Natural killer cell (primary cell): Measurements from ENCODE around the gene TBX4. TPM values are rescaled to one million over a fixed set of nuclear protein-coding genes. Genes with fewer than 3 reads are reported as not detected.
"Not testable (repeated sequence)": the region's sequence is repeated elsewhere in the genome, so short reads cannot be mapped to it uniquely, and the experiment has no call there.

Source experiments
- ATAC-seq, 3 donors: fragments of 150-1000 bp in 2 of 3; fragments of 200-7000 bp in 1 of 3; cut with Tn5 transposase; 1 replicate in 1 of 3; 2 replicates in 2 of 3; pipeline ENCODE4 v1.10.0; 2021; ENCODE audit warnings: mild to moderate bottlenecking in 2 of 3, moderate library complexity in 2 of 3
- DNase-seq, 2 donors: peaks; one replicate each; pipeline versions ENCODE4 v3.0.0 to v3.0.0-alpha.2; 2013 to 2021; ENCODE audit warnings: mixed read lengths in 1 of 2
- H3K27ac ChIP-seq: one replicate; pipeline ENCODE4 v1.5.1; 2013; ENCODE audit warnings: mild to moderate bottlenecking, low read length
- H3K27me3 ChIP-seq: one replicate; pipeline ENCODE4 v1.6.1; 2013; ENCODE audit warnings: low read length; ENCODE audit not compliant: control insufficient read depth, insufficient read depth
- H3K36me3 ChIP-seq: one replicate; pipeline ENCODE4 v1.6.1; 2013; ENCODE audit warnings: low read length; ENCODE audit not compliant: control insufficient read depth, insufficient read depth
- H3K4me1 ChIP-seq: one replicate; pipeline ENCODE4 v1.6.1; 2013; ENCODE audit warnings: low read length; ENCODE audit not compliant: control insufficient read depth, insufficient read depth
- H3K4me3 ChIP-seq: one replicate; pipeline ENCODE4 v1.5.1; 2013; ENCODE audit warnings: low read length
- H3K9me3 ChIP-seq: one replicate; pipeline ENCODE4 v1.6.1; 2013; ENCODE audit warnings: low read length; ENCODE audit not compliant: control insufficient read depth, insufficient read depth
- H3K27ac Mint-ChIP-seq, 2 donors: one replicate each; pipeline ENCODE4 v1.8.0; 2022; ENCODE audit warnings: mild to moderate bottlenecking in 2 of 2, mixed read lengths in 2 of 2, moderate library complexity in 1 of 2
- H3K27me3 Mint-ChIP-seq, 2 donors: one replicate each; pipeline ENCODE4 v1.8.0; 2022; ENCODE audit warnings: low read depth in 2 of 2, mixed read lengths in 2 of 2
- H3K36me3 Mint-ChIP-seq: one replicate; pipeline ENCODE4 v1.8.0; 2022; ENCODE audit warnings: mixed read lengths
- H3K4me1 Mint-ChIP-seq, 2 donors: one replicate each; pipeline ENCODE4 v1.8.0; 2022; ENCODE audit warnings: mixed read lengths in 2 of 2
- H3K4me3 Mint-ChIP-seq: one replicate; pipeline ENCODE4 v1.8.0; 2022; ENCODE audit warnings: mild to moderate bottlenecking, moderate library complexity, mixed read lengths
- H3K9me3 Mint-ChIP-seq, 2 donors: one replicate each; pipeline ENCODE4 v1.8.0; 2022; ENCODE audit warnings: mixed read lengths in 2 of 2
- WGBS: methylation state at CpG from one replicate; pipeline ENCODE4 v1.1.7; 2013; ENCODE audit warnings: missing lambda C conversion rate; ENCODE audit not compliant: insufficient coverage; 5-methylcytosine and 5-hydroxymethylcytosine counted together
- intact Hi-C: fragments of 100-400 bp; cut with micrococcal nuclease; formaldehyde crosslinking; loops from one replicate; pipeline ENCODE4 v1.14.2; 2022
- total RNA-seq, 4 donors: library from RNA; stranded (reverse); fragments of 120-200 nt in 1 of 4; gene quantifications; one replicate each; pipeline versions ENCODE4 v1.2.3 to v1.2.4, GENCODE V29; 2013 to 2022
- TF ChIP-seq, protein P1 (sequence below): fragments of 200-600 bp; IDR thresholded peaks from one replicate; pipeline ENCODE4 v1.8.0; 2022; ENCODE audit warnings: antibody characterized with exemption

The TBX4 gene
- total RNA-seq, 3 donors from 2014 or later (not counting 1 experiment from before 2014, with no cell fraction given), result not detected

DNA sequence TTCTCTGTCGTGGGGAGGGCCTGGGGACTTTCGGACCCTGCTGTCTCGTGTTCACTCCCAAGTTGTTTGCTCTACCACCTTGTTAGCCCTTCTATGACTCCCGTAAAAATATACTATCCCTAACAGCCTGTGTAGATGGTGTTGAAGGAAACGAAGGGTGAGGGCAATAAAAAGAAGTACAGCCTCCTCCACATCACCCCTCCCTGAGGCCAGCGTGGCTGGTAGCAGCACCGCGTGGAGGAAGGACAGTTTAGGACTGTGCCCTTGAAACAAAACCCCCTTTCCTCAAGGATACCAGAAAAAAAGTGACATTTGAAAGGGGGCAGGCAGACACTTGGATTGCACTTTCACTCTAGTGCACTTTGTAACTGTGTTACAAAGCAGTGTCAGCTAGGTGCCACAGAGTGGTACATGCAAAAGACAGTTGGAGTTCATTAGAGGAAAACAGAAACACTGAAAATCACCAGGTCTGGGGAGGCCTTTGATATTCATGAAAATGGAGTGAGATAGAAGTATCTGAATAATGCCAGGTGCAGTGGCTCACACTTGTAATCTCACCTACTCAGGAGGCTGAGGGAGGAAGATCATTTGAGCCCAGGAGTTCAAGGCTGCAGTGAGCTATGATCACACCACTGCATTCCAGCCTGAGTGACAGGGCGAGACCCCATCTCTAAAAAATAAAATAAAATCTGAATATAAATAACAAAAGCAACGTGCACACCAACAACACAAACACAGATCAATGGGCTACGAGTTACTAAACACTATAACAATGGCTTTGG is 53.8 kb downstream of the TBX4 start:
- peaks cover 27 to 61% of the 10 kb centered on the region in 2 donors for H3K27me3 Mint-ChIP-seq
- Histone ChIP-seq H3K27me3 (no peaks in the 10 kb centered on the region), H3K4me1 (no peaks in the 10 kb centered on the region), H3K4me3 (no peak overlapping the region), H3K27ac (no peak overlapping the region), H3K9me3 (no peaks in the 10 kb centered on the region), H3K36me3 (no peaks in the 10 kb centered on the region)
- H3K9me3 Mint-ChIP-seq, result no peaks in the 10 kb centered on the region
- no peak overlapping the region for H3K4me3 Mint-ChIP-seq
- DNase-seq (no peak), ATAC-seq (no peak)
- TF ChIP-seq, protein P1, sequence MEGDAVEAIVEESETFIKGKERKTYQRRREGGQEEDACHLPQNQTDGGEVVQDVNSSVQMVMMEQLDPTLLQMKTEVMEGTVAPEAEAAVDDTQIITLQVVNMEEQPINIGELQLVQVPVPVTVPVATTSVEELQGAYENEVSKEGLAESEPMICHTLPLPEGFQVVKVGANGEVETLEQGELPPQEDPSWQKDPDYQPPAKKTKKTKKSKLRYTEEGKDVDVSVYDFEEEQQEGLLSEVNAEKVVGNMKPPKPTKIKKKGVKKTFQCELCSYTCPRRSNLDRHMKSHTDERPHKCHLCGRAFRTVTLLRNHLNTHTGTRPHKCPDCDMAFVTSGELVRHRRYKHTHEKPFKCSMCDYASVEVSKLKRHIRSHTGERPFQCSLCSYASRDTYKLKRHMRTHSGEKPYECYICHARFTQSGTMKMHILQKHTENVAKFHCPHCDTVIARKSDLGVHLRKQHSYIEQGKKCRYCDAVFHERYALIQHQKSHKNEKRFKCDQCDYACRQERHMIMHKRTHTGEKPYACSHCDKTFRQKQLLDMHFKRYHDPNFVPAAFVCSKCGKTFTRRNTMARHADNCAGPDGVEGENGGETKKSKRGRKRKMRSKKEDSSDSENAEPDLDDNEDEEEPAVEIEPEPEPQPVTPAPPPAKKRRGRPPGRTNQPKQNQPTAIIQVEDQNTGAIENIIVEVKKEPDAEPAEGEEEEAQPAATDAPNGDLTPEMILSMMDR, result no peak
- no peaks in the 10 kb centered on the region for H3K36me3 Mint-ChIP-seq
- no peaks in the 10 kb centered on the region for H3K4me1 Mint-ChIP-seq
- H3K27ac Mint-ChIP-seq, result no peak overlapping the region
- 73% methylated on average over 9 of the region's 11 CpGs for WGBS
- intact Hi-C loops, result no loop called here

DNA sequence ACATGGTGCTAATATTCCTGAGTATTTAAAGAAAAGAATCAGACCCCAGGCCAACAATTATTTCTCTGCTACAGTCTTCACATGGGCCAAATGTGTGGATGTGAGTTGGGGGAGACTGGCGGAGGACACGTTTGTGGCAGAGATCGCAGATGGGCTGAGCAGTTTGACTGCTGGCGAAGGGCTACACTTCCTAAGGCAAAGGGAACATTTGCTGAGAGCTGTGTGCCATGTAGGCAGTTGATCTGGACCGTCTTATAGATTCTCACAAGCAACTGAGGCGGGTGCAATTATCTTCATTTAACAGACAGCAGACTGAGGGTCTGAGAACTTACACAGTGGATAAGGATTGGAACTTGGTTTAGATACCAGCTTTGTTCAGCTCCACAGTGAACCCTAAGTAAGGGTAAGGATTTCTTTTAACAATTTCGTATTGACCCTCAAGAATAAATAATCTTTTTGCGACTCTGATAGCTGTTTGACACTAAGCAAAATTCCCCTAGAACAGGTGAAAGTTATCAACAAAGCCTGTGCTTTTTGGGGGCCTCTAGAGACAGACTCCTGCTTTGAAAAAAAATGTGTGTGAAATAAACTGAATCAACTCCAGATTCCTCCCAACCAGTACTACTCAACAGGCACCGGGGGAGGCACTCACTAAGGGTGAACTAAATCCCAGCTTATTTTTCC is 55.3 kb downstream of the TBX4 start:
- Mint-ChIP-seq H3K4me3 (no peak overlapping the region), H3K36me3 (no peaks in the 10 kb centered on the region), H3K27ac (no peak overlapping the region), H3K9me3 (no peaks in the 10 kb centered on the region), H3K4me1 (no peaks in the 10 kb centered on the region), H3K27me3 (peaks cover 27 to 49% of the 10 kb centered on the region in 2 donors)
- Histone ChIP-seq H3K27ac (no peak overlapping the region), H3K4me3 (no peak overlapping the region), H3K4me1 (no peaks in the 10 kb centered on the region), H3K36me3 (no peaks in the 10 kb centered on the region), H3K27me3 (no peaks in the 10 kb centered on the region), H3K9me3 (no peaks in the 10 kb centered on the region)
- intact Hi-C loops, result no loop called here
- TF ChIP-seq, protein P1, result no peak
- WGBS, result 74% methylated on average over 7 of the region's 9 CpGs
- DNase-seq, result no peak
- ATAC-seq, result no peak

DNA sequence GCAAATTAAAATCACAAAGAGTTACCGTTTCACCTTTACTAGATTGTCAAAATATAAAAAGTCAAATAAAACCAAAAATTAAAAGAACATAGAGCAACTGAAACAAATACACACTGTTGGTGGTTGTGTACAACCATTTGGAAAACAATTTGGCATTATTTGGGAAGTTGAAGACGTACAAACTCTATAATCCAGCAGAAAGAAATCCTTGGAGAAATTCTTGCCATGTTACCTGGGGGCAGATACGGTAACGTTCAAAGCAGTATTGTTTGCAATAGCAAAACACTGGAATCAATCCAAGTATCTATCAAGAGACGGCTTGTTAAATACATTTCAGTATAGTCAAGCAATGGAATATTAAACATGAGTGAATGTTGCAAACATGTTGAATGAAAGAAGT is 56.7 kb downstream of the TBX4 start:
- peaks cover 27 to 49% of the 10 kb centered on the region in 2 donors for H3K27me3 Mint-ChIP-seq
- H3K4me3 ChIP-seq, result no peak overlapping the region
- H3K36me3 Mint-ChIP-seq, result no peaks in the 10 kb centered on the region
- TF ChIP-seq, protein P1, result no peak
- H3K4me3 Mint-ChIP-seq, result no peak overlapping the region
- H3K4me1 Mint-ChIP-seq, result no peaks in the 10 kb centered on the region
- 90% methylated on average over 4 of the region's 5 CpGs for WGBS
- no peaks in the 10 kb centered on the region for H3K9me3 ChIP-seq
- no peak for DNase-seq
- H3K4me1 ChIP-seq, result no peaks in the 10 kb centered on the region
- H3K9me3 Mint-ChIP-seq, result no peaks in the 10 kb centered on the region
- ATAC-seq, result no peak
- no peaks in the 10 kb centered on the region for H3K27me3 ChIP-seq
- no peaks in the 10 kb centered on the region for H3K36me3 ChIP-seq
- H3K27ac ChIP-seq, result no peak overlapping the region
- H3K27ac Mint-ChIP-seq, result no peak overlapping the region
- intact Hi-C loops, result no loop called here

DNA sequence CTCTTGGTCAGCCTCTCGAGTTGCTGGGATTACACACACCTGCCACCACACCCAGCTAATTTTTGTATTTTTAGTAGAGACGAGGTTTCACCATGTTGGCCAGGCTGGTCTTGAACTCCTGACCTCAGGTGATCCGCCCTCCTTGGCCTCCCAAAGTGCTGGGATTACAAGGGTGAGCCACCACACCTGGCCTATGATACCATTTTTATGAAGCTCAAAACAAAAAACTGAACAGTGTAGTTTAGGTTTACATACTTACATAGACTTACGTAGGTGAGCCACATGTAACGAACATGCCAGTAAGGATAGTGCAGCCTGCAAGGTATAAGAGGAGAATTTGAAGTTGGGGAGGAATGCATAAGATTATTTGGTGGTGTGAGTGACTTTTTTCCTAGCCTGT is 57.2 kb downstream of the TBX4 start:
- H3K27ac ChIP-seq, H3K36me3 ChIP-seq, H3K4me1 ChIP-seq, H3K27me3 ChIP-seq, DNase-seq, ATAC-seq, intact Hi-C loops, H3K4me1 Mint-ChIP-seq, H3K9me3 ChIP-seq, H3K4me3 Mint-ChIP-seq, H3K4me3 ChIP-seq, H3K36me3 Mint-ChIP-seq, H3K27ac Mint-ChIP-seq, H3K9me3 Mint-ChIP-seq: not testable (repeated sequence)
- WGBS, result 87% methylated on average over 5 of the region's 5 CpGs
- H3K27me3 Mint-ChIP-seq, result peaks cover 27 to 53% of the 10 kb centered on the region in 2 donors
